ENCODE measurements around the gene CARD11.
A peak's percentile ranks its signal among the peaks of the same experiment; 100 is the strongest.

The CARD11 gene

DNA sequence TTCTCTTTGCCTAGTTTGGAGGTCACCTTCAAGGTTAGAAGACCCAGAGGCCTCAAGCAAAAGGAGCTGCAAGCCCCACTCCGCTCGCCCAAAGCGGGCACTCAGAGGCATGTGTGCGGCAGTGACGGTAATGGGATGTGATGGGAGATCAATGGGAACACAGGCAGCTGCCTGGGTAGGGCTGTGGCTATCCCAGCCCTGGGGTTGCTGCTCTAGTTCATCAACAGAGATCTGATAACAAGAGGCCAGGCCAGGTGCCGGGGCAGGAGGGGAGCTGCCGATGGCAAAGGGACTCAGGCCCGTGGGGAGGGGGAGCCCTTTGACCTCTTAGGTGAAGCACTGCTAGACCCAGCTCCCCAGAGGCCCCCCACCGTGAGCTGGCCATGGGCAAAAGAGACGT, 147.5 kb downstream of the CARD11 start:
- no peak for DNase-seq

DNA sequence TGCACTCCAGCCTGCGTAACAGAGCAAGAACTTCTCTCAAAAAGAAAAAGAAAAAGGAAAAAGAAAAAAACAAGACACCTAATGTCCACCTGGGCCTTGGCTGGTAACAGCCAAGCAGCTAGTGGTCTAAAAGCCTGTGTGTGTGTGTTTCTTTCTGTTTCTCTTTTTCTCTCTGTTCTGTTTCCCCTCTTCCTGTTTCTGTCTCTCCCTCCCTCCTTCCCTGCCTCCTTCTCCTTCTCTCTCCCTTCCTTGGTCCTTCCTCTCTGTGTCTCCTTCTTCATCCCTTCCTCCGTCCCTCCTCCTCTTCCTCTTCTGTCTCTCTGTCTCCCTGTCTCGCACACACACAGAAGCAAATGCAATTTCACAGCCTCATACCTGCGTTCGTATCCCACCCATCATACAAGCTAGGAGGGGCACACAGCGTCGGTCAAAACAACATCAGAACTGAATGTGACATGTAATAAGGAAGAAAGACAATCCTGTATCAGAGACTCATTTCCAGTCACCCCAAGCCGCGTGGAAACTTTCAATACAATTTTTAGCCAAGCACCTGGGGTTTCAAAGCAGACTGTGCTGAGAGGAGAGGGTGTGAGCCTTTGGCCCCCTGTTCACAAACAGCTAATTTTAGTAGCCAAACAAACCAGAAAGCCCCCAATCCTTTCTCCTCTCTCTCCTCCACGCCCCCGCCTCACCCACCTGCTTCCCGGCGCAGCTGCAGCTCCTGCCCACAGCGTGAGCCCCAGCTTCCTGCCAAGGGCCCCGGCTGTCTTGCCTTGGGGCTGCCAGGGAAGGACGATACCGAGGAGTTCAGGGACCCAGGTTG, 149.3 kb downstream of the CARD11 start:
- DNase-seq: peak in 2 of 4 experiments; percentile 17 to 35

DNA sequence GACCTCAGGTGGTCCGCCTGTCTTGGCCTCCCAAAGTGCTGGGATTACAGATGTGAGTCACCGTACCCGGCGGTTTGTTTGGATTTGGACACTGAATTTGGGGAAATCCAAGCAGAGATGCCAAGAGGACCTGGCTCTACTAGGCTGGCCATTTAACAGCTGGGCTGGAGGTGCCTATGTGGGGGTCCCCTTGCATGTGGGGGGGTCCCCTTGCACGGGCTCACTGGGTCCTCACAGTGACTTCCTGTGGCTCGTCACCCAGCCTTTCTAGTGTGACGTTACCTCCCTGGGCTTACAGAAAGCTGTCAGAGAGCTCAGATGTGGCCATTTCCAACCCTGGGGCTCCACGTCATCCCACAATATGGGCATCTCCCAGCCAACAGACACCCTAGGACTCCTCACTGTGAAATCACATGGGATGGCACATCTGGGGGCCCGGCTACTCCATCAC, 150.2 kb downstream of the CARD11 start:
- no peak for DNase-seq

DNA sequence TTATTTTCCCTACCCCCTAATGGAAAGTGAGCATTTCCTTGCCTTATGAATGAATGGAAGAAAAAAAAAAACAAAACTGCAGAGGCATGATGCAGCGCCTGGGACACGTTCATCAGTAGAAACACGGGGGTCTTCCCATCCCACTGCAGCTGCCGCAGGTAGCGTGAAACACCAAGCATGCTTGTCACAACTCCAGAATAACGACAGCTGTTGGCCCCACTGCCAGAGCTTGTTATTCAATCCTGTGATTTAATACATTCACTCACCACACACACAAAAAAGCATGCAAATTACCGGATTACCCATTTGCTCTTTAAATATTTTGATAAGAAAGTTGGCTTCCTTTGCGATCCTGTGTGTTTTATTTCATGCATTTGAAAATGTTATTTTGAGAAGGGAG, 151.1 kb downstream of the CARD11 start:
- DNase-seq: no peak

DNA sequence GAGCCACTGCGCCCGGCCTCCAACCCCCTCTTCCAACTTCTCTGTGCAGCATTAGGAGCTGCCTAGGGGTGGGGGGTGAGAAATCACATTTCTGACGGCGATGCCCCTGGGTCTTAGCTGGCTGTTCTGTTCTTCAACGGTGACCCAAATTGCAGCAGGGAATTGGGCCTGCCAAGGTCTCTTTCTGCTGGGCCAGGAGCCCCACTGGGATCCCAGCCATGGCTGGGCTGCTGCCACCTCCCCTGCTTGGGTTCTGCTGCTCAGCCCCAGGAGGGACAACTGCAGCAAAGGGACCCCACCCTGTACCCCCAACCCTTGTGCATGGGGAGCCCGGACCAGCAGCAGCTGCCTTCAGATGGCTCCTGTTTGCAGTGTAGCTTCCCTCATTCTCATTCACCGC, 155.9 kb downstream of the CARD11 start:
- no peak for DNase-seq

DNA sequence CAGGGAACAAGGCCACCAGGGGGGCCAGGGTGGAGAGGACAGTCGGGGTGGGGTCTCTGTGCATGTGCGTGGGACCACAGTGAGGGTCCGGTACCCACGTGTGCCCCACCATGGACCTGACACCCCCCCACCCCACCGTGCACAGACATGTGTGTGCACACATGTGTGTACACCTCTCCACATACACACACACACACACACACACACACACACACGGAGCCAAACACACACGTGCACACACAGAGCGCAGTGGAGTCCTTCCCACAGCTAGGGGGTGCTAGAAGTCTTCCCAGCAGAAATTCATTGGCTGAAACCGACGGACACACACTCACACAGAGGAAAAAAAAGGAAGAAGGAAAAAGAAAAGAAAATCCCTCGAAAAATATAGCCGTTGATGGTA, 156.8 kb downstream of the CARD11 start:
- peak in 2 of 4 experiments; percentile 15 to 22 for DNase-seq

DNA sequence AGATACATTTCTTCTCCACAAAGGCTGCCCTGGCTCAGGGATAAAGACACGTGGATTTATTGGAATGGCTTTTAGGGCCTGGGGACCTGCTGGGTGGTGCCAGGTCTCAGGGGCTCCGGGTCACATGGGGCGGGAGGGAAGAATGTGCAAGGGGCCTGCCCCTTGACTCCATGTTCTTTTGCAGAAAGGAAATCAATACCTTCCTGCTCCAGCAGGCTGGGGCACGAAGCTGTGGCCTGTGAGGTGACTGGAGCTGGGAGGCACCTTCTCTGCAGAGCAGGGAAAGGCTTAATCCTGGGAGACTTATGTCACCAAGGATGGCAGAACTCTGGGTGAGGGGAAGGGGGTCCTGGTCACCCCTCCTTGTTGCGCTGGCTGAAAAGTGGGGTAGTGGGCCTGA, 157.3 kb downstream of the CARD11 start:
- no peak for DNase-seq

DNA sequence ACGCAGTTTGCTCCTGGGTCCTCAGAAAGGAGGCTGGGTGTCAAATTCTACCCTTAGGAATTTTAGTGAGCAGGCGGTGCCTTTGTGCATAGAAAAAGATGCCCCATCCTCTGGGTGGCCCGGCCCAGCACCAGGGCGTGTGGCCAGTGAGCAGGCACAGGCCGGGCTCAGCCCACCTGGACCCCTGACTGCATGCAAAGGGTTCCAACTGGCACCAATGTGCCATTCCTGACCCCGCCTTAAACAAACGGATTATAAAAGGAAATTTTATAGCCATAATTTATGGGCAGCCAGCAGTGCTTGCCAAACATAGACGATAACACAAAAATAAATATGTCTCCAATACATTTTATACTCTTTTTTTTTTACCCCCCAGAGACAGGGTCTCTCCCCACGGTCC, 159.5 kb downstream of the CARD11 start:
- DNase-seq: no peak

DNA sequence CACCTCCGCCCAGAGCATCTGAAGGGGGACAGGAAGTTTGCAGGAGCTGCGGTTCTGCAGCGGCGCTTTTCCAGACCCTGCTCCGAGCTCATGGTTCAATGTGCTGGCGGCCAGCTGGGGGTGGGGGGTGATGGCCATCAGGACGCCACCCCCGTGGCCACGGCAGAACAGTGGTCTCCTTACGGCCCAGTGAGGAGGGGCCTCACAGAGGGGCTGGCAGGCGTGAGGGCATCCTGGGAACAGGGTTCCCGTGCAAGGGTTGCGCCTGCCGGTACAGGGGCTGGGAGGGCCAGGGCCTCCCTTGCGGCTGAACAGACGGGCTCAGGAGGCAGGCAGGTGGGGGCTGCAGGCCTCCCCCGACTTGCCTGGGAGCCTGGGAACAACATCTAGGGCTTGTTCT, 160.6 kb downstream of the CARD11 start:
- no peak for DNase-seq

DNA sequence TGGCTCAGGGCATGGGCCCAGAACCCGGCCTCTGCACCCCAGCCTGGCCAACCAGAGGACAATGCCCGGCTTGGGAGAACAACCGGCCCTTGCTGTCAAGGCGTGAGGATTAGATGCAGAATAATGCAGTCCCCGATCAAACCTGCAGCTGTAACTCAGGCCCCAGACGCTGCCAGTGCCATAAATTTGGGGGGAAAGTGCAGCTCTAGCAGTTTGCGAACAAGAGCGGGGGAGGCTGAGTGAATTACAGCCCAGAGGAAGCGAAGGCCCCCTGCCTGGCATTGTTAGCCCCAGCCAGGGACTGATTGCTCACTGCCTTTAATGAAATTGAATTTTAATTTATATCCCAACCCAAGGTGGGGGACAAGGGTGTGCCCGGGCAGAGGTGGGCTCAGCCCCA, 161.6 kb downstream of the CARD11 start:
- no peak for DNase-seq

DNA sequence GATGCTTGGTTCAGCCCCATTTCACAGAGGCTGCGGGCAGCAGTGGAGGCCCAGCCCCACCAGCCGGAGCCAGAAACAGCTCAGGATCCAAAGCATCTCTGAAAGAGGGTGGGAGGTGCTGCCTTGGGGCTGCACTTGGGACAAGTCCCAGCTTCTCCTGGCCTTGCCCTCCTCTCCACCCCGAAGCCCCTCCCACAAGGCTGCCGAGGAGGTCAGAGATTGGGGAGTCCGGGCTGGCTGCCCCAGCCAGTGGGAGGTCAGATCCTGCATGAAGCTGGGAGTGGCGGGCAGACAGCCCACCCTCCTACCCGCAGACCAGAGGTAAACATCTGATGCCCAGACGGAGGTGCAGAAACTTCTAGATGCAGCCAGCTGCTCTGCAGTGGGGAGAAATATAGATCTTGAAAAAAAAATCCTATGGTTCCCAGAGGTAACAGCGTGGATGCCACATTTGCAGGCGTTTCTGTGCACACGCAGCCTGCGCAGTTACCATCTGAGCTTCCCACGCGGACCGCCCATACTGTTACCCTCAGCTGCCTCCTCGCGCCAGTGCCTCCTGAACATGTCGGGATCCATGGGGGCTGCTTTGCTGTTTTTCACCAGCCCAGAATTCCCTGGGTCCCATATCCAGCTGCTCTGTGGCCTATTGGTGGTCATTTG, 162.7 kb downstream of the CARD11 start:
- no peak for DNase-seq

DNA sequence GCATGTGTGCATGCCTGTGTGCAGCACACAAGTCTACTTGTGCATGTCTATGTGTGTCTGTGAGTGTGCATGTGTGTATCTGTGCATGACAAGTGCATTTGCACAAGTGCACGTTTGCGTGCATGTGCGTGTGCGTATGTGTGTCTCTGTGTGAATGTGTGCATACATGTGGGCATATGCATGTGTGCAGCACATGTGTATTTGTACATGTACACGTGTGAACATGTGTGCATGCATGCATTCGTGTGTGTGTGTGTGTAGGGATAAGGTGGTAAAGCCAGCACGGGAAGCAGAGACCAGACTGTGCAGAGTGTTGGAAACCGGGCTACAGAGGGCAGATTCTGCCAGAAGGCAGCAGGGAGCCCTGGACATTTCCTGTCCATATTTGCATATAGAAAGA, 163.6 kb downstream of the CARD11 start:
- no peak for DNase-seq

DNA sequence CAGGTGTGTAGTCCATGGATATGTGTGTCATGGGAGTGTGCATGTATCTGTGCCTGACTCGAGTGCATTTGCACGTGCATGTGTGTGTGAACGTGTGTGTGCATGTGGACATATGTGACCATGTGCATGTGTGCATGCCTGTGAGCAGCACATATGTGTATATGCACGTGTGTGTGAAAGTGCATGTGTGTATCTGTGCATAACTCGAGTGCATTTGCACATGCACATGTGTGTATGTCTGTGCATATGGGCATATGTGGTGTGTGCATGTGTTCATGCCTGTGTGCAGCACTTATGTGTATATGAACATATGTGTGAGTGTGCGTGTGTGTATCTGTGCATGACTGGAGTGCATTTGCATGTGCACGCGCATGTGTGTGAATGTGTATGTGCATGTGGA, 164.3 kb downstream of the CARD11 start:
- DNase-seq: no peak

DNA sequence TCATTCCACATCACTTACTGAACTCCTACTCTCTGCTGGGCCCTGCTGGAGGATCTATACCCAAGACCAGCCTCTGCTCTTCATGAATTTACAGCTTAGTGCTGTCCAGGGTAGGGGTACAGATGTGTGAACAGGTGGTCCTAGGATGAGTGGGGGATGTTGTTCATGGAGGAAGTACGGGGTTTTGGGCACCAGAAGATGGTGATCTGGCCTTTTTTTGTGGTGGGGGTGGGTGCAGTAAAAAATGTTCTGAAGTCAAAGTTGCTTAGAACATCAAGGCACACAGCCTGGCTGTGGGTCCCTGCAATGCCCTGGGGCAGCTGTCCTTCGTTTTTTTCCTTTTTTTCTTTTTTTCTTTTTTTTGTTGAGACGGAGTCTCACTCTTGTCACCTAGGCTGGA, 165.4 kb downstream of the CARD11 start:
- DNase-seq: no peak

DNA sequence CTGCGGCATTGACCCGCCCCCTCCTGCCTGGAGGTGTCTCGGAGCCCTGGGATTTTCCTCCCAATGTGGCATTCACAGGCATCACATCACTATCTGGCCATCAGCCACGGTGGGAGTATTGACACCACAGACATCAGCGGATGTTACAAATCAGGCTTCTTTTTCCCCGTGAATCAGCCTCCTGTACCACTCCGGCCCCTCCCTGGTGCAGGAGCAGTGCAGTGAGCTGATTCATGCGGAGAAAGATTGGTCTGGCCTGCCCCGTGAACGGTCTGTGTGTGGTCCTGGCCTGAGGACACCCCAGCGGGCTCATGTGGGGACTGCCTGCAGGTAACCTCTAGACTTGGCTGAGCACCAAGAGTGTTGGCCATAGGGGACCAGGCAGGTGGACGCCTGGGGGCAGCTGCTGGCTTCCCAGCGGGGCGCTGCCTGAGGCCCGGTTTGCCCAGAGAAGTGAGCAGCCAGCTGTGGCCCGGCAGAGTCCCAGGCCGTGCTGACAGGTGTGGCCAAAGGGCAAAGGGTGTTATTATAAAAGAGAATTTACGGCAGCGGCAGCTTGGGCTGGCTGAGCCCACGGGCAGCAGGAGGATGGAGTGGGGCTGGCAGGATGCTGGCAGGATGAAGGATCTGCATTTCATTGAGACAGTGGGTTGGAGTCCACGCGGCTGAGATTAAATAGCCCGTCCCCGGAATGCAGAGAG, 167.5 kb downstream of the CARD11 start:
- DNase-seq: no peak

DNA sequence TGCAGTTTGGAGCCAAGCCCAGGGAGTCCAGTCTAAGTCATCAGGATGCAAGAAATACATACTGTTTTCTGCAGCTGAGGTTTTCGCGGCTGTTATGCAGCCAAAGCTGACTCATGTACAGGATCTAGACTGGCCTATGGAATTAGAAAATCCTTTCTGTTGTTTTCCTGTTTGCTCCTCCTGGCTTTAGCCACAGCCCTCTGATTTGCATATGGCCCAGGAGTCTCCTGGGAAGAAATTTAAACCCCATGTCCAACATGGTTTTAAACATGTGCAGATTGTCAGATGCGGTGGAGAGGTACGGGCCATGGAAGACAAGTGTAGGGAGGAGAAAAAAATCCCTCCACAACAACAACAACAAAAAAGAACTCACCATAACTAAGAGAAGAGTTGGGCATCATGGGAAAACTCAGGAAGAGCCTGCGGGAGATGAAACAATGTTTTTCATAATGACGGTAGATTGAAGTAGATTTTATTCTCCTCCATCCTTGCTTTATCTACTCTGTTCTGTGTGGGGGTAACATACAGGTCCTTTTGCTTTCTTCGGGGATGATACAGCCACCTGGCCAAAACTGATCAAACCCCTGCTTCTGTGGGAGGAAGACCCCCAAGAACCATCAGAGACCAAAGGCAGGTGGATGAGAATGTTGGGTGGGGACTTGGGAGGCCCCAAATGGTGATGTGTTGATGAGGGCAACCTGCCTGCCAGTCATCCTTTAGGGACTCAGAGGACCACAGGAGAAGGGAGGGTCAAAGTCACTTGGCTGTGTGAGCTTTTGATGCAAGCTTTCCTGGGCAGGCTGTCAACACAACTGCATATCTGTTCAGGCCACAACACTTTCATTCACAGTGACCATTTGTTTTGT, 169.7 kb downstream of the CARD11 start:
- no peak for DNase-seq

DNA sequence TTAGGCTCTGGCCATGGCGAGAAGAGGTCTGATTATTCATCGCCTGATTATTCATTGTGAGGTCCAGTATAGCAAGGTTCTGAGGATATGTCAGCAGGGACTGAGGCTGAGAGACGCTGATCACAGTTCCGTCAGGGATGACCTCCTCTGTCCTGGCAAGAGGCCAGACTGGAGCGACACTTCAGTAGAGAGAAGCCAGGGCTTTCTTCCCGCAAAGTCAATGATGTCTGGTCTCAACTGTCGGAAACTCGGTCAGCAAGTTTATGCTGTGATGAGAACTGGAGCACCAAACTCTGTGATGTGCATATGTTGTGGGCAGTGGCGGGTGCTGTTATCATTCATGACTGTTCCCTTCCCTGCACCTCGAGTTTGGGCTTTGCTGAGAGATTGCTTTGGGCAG, 170.5 kb downstream of the CARD11 start:
- DNase-seq: no peak

DNA sequence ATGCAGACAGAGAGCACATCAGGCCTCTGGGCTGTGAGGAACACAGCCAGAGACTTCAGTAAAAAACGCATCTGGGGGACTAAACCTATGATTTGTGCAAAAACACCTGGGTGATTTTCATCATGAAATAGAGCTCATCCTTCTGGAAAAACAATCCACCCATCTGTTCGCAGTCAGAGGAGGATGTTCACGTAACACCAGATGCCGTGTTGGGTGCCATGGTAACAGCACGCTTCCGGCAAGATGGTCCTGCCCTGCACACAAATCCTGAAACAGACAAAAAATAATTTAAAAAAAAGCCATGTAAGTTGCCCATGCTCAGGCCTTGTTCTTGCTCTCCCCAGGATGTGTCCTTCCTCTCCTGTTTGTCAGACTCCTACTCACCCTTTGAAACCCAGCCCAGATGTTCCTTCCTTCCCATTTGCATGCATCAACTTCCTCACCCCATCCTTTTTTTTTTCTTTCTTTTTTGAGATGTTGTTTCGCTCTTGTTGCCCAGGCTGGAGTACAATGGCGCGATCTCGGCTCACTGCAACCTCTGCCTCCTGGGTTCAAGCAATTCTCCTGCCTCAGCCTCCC, 171.3 kb downstream of the CARD11 start:
- no peak for DNase-seq

DNA sequence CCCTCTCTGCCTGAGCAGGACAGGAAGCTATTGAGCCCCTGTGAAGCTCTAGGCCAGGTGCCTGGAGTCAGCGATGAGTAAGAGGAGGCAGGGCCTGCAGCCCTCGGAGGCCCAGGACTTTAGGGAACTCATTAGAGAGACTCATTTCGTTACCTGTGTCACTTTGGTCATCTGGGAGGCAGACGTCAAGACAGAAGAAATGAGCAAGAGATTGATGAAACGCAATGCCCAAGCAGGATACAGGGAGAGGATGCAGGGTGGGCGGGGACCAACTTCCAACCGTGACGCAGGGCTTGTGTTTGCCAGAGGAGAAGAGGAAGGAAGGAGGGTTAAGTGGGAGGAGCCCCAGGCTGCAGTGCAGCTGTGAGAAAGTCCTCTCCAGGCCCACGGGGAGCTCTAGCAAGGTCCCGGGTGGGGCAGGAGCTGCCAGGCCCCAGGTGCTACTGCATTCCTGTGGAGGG, 173.2 kb downstream of the CARD11 start:
- peak in 2 of 4 experiments; percentile 15 to 33 for DNase-seq

DNA sequence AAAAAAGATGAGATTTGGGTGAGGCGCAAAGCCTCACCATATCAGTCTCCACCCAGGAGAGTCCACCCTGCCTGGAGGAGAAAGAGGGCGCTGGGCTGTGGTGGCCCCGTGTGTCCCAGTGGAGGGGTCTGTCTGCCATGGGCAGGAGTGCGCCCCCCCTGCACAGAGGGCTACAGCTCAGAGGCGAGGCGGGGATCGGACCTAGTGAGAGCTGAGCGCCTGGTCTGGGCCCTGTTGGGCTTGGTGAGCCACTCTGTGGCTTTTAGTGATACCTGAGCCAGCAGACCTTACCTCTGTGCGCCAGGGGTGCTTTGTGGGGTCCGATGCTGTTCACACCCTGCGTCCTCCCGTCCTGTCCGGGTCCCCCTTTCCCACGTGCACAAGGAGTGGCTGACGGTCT, 173.7 kb downstream of the CARD11 start:
- no peak for DNase-seq

DNA sequence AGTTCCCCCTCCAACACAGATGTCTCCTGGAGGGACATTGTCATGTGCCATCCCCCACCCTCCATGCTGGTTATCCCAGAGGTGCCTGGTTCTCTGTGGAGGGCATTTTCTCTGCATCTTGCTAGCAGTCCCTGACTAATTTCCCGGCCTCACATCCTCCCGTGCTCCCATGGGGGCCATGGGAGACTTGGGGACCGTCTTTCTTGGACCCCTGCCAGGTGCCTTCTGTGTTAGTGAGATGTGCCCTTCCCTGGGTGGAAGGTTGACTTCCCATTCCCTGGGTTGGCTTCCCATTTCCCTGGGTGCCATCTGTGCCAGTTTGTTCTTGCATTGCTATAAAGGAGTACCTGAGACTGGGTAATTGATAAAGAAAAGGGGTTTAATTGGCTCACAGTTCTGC, 177.1 kb downstream of the CARD11 start:
- no peak for DNase-seq

DNA sequence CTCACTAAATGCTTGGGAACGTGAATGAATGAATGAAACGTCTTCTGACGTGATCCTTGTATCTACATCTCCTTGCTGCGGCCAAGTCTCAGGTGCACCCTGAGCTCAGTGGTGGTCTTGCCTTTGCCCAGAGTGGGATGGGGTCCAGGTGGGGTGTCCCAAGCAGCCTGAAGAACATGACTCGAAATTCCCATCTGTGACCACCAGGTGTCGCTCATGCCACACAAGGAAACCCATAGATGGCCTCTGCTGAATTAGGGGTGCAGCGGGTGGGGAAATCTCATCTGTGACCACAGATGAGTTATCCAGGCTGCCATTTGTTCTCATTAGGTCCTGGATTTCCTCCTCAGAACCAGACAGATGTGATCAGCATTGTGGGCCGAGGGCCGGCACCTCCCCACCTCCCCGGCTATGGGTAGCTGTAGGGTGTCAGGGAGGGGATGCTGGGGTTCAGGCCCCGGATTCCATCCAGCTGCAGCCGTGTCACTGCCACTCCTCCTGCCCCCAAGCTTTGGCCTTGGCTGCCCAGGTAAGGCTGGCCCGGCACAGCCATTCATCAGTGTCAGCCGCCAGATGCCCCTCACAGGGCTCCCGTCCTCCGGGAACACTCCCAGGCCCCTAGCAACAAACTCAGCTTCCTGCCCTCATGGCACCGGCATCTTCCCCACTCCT, 178.5 kb downstream of the CARD11 start:
- DNase-seq: peak; percentile 47 to 58 (median 53)

All from activated naive CD4-positive, alpha-beta T cell (primary cell).